ENCODE results near the gene AKIRIN2.

AKIRIN2 gene

DNA sequence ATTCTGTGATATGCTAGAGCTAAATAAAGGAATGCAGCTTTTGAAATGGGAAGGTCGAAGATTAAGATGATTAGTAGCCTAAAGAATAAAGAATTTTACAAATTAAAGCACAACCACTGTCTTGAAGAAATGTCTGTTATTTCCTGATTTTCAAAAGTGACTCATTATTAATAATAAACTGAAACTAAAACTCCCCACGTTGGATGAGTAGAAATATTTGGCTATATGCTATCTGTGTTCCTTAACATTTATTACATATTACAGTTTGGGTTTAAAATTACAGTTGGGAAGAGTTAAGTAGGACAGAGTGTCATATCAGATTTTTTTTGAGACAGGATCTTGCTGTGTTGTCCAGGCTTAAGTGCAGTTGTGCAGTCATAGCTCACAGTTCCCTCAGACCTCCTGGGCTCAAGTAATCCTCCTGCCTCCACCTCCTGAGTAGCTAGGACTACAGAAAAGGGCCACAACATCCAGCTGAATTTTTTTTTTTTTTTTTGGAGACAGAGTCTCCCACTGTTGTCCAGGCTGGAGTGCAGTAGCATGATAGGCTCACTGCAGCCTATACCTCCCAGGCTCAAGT, 47.1 kb downstream of the AKIRIN2 start:
- no peak overlapping the region for H3K4me3 ChIP-seq (ENCODE audit: low read length)
- no peaks in the 10 kb centered on the region; the same call in 1 of the 2 replicates for H3K36me3 ChIP-seq (ENCODE audit: control insufficient read depth, insufficient read depth, low read length)
- H3K27me3 ChIP-seq (ENCODE audit: control insufficient read depth, insufficient read depth, low read length), result no peaks in the 10 kb centered on the region
- peaks cover 3% of the 10 kb centered on the region; the same call in 1 of the 2 replicates for H3K4me1 ChIP-seq (ENCODE audit: control insufficient read depth, insufficient read depth, low read length)
- no peak overlapping the region for H3K27ac ChIP-seq (ENCODE audit: low read length)
- DNase-seq (ENCODE audit: low read depth, low spot score), result no peak
- no CpG with 5 or more reads among the region's 2 CpGs for WGBS (ENCODE audit: insufficient coverage, insufficient read length)
- no peaks in the 10 kb centered on the region for H3K9me3 ChIP-seq (ENCODE audit: control insufficient read depth, insufficient read depth, low read length)

DNA sequence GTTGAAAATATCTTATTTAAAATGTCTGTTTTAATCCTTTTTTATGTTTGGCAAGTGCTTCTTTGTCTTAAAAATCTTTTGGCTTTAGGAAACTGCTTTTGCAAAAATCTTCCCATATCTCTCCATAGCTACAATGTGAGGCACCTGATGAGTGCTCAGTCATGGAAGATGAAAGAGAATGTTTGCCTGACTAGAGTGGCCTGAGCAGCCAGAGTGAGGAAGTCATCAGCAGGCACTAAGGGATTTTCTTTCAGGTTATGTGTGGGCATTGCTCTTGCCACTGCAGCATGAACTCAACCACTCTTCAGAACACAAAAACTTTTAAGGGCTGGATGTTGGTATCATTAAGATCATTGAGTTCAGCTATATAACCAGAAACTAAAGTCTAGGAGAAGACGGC, 47.9 kb downstream of the AKIRIN2 start:
- Histone ChIP-seq H3K27ac (ENCODE audit: low read length) (no peak overlapping the region), H3K4me3 (ENCODE audit: low read length) (no peak overlapping the region), H3K36me3 (ENCODE audit: control insufficient read depth, insufficient read depth, low read length) (no peaks in the 10 kb centered on the region), H3K9me3 (ENCODE audit: control insufficient read depth, insufficient read depth, low read length) (no peaks in the 10 kb centered on the region), H3K4me1 (ENCODE audit: control insufficient read depth, insufficient read depth, low read length) (peaks cover 3% of the 10 kb centered on the region; the same call in 1 of the 2 replicates), H3K27me3 (ENCODE audit: control insufficient read depth, insufficient read depth, low read length) (no peaks in the 10 kb centered on the region)
- no peak for DNase-seq (ENCODE audit: low read depth, low spot score)
- WGBS (ENCODE audit: insufficient coverage, insufficient read length), result no CpG with 5 or more reads among the region's 1 CpG

DNA sequence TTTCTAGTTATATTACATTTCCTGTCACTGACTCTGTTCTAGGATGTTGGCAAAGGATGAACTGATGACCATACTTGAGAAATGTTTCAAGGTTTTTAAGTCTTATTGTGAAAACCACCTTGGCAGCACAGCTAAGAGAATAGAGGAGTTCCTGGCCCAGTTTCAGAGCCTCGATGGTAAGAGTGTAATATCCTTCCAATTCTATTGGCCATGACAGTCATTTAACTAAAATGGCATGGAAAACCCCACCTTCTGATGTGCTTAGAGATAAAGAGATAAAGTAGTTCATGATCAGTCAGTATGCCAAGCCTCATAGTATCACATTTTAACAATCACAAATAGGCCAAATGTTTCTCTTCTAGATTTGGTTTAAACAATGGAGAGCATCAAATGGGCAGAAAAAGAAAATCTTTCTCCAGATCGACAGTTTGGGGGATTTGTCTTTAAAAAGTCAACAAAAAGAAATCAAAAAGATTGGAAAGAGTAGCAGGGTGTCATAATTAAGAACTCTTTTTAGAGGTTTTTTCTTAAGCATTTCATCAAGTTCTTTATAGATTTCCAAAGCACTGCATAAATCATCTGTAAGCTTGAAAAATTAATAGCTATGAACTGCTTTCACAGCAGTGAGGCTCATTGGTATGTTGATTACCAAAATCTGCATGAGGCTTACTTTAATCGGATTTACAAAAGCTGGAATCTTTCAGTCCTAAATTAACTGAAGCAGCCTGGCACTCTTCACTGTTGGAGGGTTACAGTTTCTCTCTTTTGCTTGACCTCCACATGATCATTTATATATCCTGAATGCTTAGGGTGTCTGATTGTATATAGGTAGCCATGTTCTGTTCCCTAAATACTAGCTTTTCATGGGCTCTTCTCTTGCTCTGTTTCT, 48.7 kb downstream of the AKIRIN2 start:
- WGBS (ENCODE audit: insufficient coverage, insufficient read length), result no CpG with 5 or more reads among the region's 3 CpGs
- no peaks in the 10 kb centered on the region for H3K27me3 ChIP-seq (ENCODE audit: control insufficient read depth, insufficient read depth, low read length)
- no peak overlapping the region for H3K27ac ChIP-seq (ENCODE audit: low read length)
- peaks cover 3% of the 10 kb centered on the region; the same call in 1 of the 2 replicates for H3K4me1 ChIP-seq (ENCODE audit: control insufficient read depth, insufficient read depth, low read length)
- H3K4me3 ChIP-seq (ENCODE audit: low read length), result no peak overlapping the region
- no peaks in the 10 kb centered on the region for H3K9me3 ChIP-seq (ENCODE audit: control insufficient read depth, insufficient read depth, low read length)
- DNase-seq (ENCODE audit: low read depth, low spot score), result no peak
- H3K36me3 ChIP-seq (ENCODE audit: control insufficient read depth, insufficient read depth, low read length), result no peaks in the 10 kb centered on the region

- no peaks in the 10 kb centered on the region for H3K27me3 ChIP-seq (ENCODE audit: control insufficient read depth, insufficient read depth, low read length)
- WGBS (ENCODE audit: insufficient coverage, insufficient read length), result no CpG with 5 or more reads among the region's 1 CpG
- no peaks in the 10 kb centered on the region for H3K4me1 ChIP-seq (ENCODE audit: control insufficient read depth, insufficient read depth, low read length)
- DNase-seq (ENCODE audit: low read depth, low spot score), result no peak
- H3K36me3 ChIP-seq (ENCODE audit: control insufficient read depth, insufficient read depth, low read length), result no peaks in the 10 kb centered on the region
- no peaks in the 10 kb centered on the region for H3K9me3 ChIP-seq (ENCODE audit: control insufficient read depth, insufficient read depth, low read length)
- no peak overlapping the region for H3K4me3 ChIP-seq (ENCODE audit: low read length)
- H3K27ac ChIP-seq (ENCODE audit: low read length), result no peak overlapping the region
These were observed 57.0 kb downstream of the AKIRIN2 start for GRCh38 chr6:87645080-87645479.

DNA sequence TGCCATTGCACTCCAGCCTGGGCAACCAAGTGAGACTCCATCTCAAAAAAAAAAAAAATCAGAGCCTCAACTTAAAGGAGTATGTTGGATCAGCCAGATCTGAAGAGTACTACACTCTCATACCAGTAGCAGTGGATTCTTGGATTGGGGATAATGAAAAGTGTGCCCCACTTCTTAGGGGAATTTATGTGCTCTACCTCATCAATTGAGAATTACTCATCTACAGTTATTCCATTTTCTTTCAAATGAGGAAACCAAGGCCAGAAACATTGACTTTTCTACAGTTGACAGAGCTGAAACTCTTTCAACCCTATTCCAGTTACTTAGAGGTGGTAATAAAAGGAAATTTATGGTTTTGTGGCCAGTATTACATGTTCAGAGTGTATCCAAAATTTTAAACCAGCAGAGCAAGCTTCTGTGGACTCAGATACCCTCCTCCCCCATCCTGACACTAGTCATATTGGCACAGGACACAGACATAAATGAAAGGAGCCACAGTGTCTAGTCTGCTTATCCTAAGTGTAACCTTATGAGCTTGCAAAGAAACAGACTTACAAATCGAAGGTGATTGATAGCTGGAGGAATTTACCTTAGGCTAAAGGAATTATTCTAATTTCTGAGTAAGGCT, 60.9 kb downstream of the AKIRIN2 start:
- WGBS (ENCODE audit: insufficient coverage, insufficient read length), result no CpG with 5 or more reads among the region's 1 CpG
- H3K27me3 ChIP-seq (ENCODE audit: control insufficient read depth, insufficient read depth, low read length), result no peaks in the 10 kb centered on the region
- DNase-seq (ENCODE audit: low read depth, low spot score), result no peak
- no peak overlapping the region for H3K4me3 ChIP-seq (ENCODE audit: low read length)
- no peaks in the 10 kb centered on the region for H3K9me3 ChIP-seq (ENCODE audit: control insufficient read depth, insufficient read depth, low read length)
- peaks cover 4% of the 10 kb centered on the region; the same call in 1 of the 2 replicates for H3K36me3 ChIP-seq (ENCODE audit: control insufficient read depth, insufficient read depth, low read length)
- no peaks in the 10 kb centered on the region for H3K4me1 ChIP-seq (ENCODE audit: control insufficient read depth, insufficient read depth, low read length)
- H3K27ac ChIP-seq (ENCODE audit: low read length), result no peak overlapping the region

GRCh38 chr6:87639373-87639772, 62.7 kb downstream of the AKIRIN2 start:
- whole genome bisulfite sequencing (ENCODE audit: insufficient coverage, insufficient read length), result no CpG with 5 or more reads among the region's 4 CpGs
- Histone ChIP-seq H3K36me3 (ENCODE audit: control insufficient read depth, insufficient read depth, low read length) (peaks cover 4% of the 10 kb centered on the region; the same call in 1 of the 2 replicates), H3K27ac (ENCODE audit: low read length) (no peak overlapping the region), H3K9me3 (ENCODE audit: control insufficient read depth, insufficient read depth, low read length) (no peaks in the 10 kb centered on the region), H3K27me3 (ENCODE audit: control insufficient read depth, insufficient read depth, low read length) (no peaks in the 10 kb centered on the region), H3K4me1 (ENCODE audit: control insufficient read depth, insufficient read depth, low read length) (no peaks in the 10 kb centered on the region), H3K4me3 (ENCODE audit: low read length) (no peak overlapping the region)
- no peak for DNase-seq (ENCODE audit: low read depth, low spot score)

- H3K36me3 ChIP-seq (ENCODE audit: control insufficient read depth, insufficient read depth, low read length), result peaks cover 4% of the 10 kb centered on the region; the same call in 1 of the 2 replicates
- no peaks in the 10 kb centered on the region for H3K4me1 ChIP-seq (ENCODE audit: control insufficient read depth, insufficient read depth, low read length)
- no peaks in the 10 kb centered on the region for H3K9me3 ChIP-seq (ENCODE audit: control insufficient read depth, insufficient read depth, low read length)
- no CpG with 5 or more reads among the region's 1 CpG for WGBS (ENCODE audit: insufficient coverage, insufficient read length)
- DNase-seq (ENCODE audit: low read depth, low spot score), result no peak
- H3K4me3 ChIP-seq (ENCODE audit: low read length), result no peak overlapping the region
- H3K27me3 ChIP-seq (ENCODE audit: control insufficient read depth, insufficient read depth, low read length), result no peaks in the 10 kb centered on the region
- no peak overlapping the region for H3K27ac ChIP-seq (ENCODE audit: low read length)
These were observed 64.9 kb downstream of the AKIRIN2 start for GRCh38 chr6:87637106-87637505.

DNA sequence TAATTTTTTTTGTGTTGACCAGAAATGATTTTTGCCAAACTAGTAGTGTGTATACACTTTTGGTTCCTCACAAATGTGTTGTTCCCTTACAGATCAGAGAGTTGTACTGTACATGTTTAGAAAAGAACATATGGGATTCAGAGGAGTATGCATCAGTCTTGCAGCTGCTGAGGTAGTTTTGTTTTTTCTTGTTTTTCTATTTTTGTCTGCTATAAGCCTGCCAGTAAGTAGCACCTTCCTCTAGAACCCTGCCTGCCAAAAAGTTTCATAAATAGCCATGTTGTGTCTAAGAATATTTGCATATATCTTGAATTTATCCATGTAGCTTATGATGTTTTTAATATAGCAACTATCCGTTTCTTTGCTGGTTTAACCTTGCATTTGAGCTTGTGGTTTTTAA, 65.7 kb downstream of the AKIRIN2 start:
- H3K4me1 ChIP-seq (ENCODE audit: control insufficient read depth, insufficient read depth, low read length), result no peaks in the 10 kb centered on the region
- H3K27me3 ChIP-seq (ENCODE audit: control insufficient read depth, insufficient read depth, low read length), result no peaks in the 10 kb centered on the region
- H3K9me3 ChIP-seq (ENCODE audit: control insufficient read depth, insufficient read depth, low read length), result no peaks in the 10 kb centered on the region
- no peak for DNase-seq (ENCODE audit: low read depth, low spot score)
- H3K27ac ChIP-seq (ENCODE audit: low read length), result no peak overlapping the region
- H3K4me3 ChIP-seq (ENCODE audit: low read length), result no peak overlapping the region
- peaks cover 4% of the 10 kb centered on the region; the same call in 1 of the 2 replicates for H3K36me3 ChIP-seq (ENCODE audit: control insufficient read depth, insufficient read depth, low read length)
- WGBS (ENCODE audit: insufficient coverage, insufficient read length), result no CpG with 5 or more reads among the region's 1 CpG

DNA sequence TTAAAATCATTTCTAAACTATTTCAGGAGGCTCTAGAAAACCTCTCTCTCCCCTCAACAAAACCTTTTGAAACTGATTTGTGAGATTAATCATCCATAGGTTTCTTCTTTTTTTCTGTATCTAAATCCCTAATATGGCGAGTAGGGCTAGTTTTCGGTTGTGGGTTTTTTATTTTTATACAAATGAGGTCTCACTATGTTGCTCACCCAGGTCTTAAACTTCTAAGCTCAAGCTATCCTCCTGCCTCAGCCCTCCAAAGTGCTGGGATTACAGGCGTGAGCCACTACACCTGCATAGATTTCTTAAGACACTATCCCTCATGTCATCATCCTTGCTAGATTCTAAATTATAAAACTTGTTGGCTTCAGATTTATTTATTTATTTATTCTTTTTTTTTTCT, 68.2 kb downstream of the AKIRIN2 start:
- WGBS (ENCODE audit: insufficient coverage, insufficient read length), result no CpG with 5 or more reads among the region's 3 CpGs
- H3K9me3 ChIP-seq (ENCODE audit: control insufficient read depth, insufficient read depth, low read length), result no peaks in the 10 kb centered on the region
- no peak overlapping the region for H3K4me3 ChIP-seq (ENCODE audit: low read length)
- peaks cover 4% of the 10 kb centered on the region; the same call in 1 of the 2 replicates for H3K36me3 ChIP-seq (ENCODE audit: control insufficient read depth, insufficient read depth, low read length)
- no peaks in the 10 kb centered on the region for H3K4me1 ChIP-seq (ENCODE audit: control insufficient read depth, insufficient read depth, low read length)
- H3K27ac ChIP-seq (ENCODE audit: low read length), result no peak overlapping the region
- no peak for DNase-seq (ENCODE audit: low read depth, low spot score)
- H3K27me3 ChIP-seq (ENCODE audit: control insufficient read depth, insufficient read depth, low read length), result no peaks in the 10 kb centered on the region

DNA sequence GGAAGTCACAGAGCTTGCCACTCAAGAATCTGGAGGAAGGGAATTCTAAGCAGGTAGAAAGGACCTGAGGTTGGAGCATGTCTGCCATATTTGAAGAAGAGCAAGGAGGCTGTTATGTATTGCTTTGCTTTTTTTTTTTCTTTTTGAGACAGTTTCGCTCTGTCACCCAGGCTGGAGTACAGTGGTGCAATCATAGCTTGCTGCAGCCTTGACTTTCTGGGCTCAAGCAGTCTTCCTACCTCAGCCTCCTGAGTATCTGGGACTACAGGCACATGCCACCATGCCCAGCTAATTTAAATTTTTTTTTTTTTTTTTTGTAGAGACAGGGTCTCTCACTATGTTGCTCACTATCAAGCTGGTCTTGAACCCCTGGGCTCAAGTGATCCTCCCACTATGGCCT, 71.3 kb downstream of the AKIRIN2 start:
- H3K9me3 ChIP-seq (ENCODE audit: control insufficient read depth, insufficient read depth, low read length), result no peaks in the 10 kb centered on the region
- DNase-seq (ENCODE audit: low read depth, low spot score), result no peak
- peaks cover 2% of the 10 kb centered on the region; the same call in 1 of the 2 replicates for H3K36me3 ChIP-seq (ENCODE audit: control insufficient read depth, insufficient read depth, low read length)
- no peak overlapping the region for H3K27ac ChIP-seq (ENCODE audit: low read length)
- H3K4me1 ChIP-seq (ENCODE audit: control insufficient read depth, insufficient read depth, low read length), result no peaks in the 10 kb centered on the region
- no peak overlapping the region for H3K4me3 ChIP-seq (ENCODE audit: low read length)
- H3K27me3 ChIP-seq (ENCODE audit: control insufficient read depth, insufficient read depth, low read length), result no peaks in the 10 kb centered on the region
- WGBS (ENCODE audit: insufficient coverage, insufficient read length), result no CpG with 5 or more reads among the region's 1 CpG
